Measurements from ENCODE around the gene FAT1.

FAT1 gene

DNA sequence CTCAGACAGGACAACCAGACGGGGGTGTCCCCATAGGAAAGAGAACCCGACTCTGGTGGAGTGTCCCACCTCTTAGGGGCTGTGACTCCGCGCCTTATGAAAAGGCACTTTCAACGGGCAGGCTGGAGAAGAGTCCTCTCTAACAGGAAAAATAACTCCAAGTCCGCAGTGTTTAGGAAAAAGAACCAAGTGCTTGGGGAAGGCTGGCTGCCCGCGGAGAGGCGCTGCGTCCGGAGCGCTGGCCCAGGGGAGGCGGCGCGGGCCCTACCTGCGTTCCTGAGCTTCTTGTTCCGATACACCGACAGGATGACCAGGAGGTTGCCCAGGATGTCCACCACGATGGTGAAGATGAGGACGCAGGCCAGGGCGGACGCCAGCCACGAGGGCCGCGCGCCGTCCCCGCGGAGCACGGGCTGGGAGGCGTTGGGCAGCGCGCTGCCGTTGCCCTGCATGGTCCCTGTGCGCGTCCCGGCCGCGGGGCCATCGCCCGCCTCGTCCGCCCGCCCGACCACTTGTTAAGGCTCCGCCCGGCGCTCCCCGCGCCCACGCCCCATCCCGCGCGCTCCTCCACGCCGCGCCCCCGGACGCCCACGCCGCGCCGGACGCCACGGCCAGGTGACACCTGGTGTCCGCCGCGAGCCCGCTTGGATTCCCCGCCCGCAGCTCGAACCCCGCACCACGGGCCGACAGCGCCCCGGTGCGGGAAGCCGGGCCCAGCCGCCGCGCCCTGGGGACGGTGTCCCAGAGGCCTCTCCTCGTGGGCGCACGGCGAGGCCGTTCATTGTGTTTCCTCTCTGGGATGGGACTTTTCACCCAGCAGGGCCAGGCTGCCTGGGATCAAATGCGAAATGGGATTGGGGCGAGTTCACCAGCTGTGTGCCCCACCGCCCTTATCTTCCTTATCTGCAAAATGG lies 168.5 kb downstream of the FAT1 start, which contains the start of gene MTNR1A:
Gene MTNR1A, minus strand, starts transcription at position 654 of the 914 bp plus-strand sequence. Its CDS starts 202 bp downstream, at position 452.
- DNase-seq, result no peak

DNA sequence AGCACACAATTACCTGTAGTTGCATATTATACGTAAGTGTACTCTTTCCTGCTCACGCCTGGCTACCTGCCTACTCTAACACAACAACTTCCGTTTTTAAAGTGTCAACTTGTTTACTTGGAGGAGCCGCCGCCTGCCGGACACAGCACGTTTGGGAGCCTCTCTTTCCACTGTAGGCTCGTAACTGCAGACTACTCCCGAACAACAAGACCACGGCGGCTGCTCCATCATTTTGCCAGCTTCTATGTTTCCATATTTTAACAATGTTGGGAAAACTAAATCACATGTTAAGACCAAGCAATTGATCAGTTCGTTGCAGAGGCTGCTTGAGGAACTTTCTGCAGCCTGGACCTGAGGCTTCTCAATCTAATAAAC lies 169.1 kb downstream of the FAT1 start:
- DNase-seq, result no peak

DNA sequence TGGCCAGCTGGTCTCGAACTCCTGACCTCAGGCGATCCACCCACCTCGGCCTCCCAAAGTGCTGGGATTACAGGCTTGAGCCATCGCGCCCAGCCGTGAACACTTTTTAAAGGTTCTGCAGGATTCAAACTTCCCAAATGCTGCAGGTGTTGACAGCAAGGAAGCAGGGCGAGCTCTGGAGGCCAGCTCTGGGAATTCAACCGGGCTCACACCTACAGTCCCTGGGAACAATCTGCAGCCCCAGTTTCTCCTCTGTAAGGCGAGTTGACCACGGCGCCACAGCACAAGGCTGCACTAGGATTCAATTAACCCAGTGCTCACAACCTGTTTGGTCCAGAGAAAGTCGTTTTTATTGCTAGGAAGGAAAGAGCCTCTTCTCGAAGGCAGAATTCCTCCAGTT lies 169.9 kb downstream of the FAT1 start:
- no peak for DNase-seq

DNA sequence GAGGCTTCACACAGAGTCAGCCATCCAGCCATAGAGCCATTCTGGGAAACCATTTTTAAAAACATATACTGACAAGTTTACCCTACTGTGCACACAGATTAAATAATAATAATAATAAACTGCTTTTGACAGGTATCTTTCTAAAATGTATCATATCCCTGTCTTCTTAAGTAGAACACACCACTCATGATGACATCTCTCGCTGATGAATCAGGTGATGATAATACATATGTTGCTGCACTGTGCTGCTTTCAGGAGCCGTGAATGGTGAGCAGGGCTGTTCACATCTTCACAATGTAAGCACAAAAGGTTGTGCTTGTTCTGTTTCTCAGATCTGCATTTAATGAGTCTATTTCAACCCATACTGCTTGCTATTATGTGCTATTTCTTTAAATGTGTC lies 171.8 kb downstream of the FAT1 start:
- DNase-seq, result no peak

DNA sequence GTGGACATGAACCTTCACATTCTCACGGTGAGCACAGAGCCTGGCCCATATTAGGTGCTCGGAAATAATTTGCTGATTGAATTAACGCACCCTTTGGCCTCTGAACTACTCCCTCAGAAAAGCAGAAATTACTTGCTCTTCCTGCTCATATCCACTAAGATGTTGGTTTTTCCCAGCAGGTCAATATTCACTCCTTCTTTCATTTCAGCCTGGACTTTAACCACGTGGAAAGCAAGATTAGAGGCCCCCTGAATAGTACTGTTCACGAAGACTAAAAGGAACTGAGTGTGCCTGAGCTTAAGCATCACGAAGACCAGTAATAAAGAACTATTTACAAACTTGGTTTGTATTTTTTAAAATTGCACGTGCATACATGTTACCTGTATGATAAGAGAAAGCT lies 178.2 kb downstream of the FAT1 start:
- no peak for DNase-seq

DNA sequence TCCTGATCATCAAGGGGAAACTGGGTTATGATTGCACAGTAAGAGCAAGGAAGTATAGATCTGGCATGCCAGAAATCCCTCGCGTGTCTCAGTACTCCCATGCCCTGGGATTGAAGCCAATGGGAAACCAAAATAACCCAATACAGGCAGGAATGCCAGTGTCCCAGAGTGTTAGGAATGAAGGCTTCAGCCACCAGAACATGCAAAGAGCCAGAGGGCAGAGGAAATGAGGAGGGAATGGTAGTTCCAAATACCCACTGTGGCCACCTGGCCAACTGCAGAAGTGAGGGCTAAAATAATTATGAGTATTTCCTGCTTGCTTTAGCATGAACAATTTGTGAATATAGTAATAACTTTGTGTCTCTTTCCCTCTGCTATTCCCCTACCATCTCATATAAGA lies 180.4 kb downstream of the FAT1 start:
- DNase-seq, result no peak

DNA sequence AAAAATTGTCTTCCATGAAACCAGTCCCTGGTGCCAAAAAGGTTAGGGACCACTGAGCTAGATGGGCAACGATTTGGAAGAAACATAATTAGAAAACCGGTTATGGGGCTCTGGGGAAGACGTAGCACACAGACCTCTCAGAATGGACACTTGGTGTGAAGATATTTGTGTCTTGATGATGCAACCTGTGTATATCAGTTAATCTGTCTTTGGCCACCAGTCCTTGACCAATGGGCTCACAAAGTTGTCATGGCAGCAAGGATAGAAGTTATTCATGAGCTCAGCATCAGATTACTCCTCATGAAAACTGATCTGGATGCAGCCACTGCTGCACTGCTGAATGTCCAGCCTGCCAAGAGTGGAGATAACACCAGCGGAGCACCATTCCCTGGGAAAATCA lies 181.9 kb downstream of the FAT1 start:
- DNase-seq, result no peak

DNA sequence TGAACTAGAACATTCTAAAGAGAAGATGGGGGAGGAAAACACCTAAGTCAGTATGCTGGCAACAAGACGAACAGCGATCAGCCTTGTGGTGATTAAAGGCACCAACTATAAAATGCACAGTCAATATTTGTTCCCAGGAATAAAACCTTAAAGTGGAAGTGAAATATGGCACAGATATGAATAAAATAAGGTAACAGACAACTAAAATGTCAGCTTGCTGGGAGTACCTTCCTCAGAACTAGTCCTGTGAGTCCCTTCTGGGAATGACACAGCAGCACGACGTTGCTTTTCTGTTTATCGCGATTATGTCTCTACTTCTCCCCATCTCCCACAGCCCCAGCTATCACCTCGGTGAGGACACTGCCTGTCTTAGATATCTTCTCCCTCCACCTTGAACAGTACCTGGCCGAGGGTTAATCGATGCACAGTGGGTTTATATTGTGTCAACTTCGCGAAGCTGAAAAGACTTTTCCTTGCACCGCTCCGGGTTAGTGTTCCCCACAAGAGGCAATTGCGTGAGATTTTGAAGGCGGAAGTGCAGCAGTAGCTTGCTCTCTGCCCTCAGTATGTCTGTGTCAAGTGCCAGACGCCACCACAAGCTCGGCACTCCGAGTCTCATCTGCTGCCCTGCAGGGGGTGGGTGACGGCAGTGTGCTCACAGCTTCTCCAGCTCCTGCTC lies 185.7 kb downstream of the FAT1 start:
- no peak for DNase-seq
